ENCODE results near the gene HTR1D.
"Not testable (repeated sequence)": the region's sequence is repeated elsewhere in the genome, so short reads cannot be mapped to it uniquely, and the experiment has no call there.

HTR1D gene, protein sequence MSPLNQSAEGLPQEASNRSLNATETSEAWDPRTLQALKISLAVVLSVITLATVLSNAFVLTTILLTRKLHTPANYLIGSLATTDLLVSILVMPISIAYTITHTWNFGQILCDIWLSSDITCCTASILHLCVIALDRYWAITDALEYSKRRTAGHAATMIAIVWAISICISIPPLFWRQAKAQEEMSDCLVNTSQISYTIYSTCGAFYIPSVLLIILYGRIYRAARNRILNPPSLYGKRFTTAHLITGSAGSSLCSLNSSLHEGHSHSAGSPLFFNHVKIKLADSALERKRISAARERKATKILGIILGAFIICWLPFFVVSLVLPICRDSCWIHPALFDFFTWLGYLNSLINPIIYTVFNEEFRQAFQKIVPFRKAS

GRCh38 chr1:23217421-23218115 is at the start of gene HTR1D:
TSS of gene HTR1D (minus strand) at chr1:23217502. CDS start at chr1:23194219, 23,283 bp downstream.
- no peak for DNase-seq

DNA sequence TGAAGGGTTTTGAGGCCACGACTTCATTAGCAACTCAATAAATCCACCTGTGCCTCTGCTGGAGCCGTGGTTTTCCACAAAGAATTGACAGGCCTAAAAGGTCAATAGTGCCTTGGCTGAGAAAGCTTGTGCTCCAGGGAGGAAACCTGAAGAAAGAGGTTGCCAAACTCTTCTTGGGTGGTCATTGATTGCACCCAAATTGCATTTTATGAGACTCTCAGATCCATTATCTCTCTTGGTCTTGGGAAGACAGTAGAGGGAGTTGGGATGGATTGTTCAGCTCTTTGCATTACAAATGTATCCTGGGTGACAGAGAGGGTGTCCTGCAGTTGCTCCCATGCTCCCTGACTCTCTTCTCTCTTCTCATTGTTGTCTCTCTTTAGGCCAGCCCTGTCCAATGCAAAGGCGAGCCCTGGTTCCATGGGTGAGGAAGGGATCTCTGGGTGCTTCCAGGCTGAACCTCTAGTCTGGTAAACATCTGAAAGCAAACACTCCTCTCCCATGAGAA is 46.1 kb upstream of the HTR1D start:
- DNase-seq, result no peak

DNA sequence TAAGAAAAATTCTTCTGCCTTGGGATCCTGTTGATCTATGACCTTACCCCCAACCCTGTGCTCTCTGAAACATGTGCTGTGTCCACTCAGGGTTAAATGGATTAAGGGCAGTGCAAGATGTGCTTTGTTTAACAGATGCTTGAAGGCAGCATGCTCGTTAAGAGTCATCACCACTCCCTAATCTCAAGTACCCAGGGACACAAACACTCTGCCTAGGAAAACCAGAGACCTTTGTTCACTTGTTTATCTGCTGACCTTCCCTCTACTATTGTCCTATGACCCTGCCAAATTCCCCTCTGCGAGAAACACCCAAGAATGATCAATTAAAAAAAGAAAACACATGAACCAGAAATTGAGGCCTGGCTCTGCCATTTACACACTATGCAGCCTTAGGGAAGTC is 40.8 kb upstream of the HTR1D start:
- DNase-seq, result not testable (repeated sequence)

- DNase-seq, result not testable (repeated sequence)
These were observed 40.1 kb upstream of the HTR1D start for GRCh38 chr1:23257371-23257770.

DNA sequence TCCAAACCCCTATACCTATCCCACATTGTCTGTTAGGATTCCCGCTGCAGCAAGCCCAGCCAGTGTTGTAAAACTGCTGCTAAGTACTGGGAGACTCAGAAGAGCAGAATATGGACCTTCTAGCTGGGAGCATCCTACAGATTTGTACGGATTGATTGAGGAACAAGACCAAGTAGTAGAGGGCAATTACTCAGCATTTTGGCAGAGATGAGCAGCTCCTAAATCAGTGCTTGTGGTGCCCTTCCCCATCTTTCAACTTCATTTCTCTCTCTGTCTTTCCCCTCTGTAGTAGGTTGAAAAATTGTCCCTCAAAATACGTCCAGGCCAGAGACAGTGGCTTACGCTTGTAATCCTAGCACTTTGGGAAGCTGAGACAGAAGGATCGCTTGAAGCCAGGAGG is 37.3 kb upstream of the HTR1D start:
- DNase-seq, result no peak

DNA sequence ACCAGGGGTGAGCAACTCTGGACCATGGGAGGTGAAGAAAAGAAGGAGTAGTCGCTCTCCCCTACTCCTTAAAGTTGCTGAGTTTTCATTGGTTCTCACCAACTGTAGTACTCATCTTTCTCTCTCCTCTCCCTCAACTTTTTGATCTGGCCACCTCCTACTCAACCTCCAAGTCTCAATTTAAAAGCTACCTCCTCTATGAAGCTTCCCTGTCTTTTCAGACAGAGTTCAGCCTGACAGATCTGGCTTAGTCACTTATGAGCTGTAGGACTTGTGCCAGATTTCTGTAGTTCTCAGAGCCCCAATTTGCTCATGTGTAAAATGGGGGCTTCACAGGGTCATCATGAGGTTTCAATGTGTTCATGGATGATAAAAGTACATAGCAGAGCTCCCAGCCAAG is 34.5 kb upstream of the HTR1D start:
- DNase-seq, result no peak

GRCh38 chr1:23249787-23250454 is 32.6 kb upstream of the HTR1D start:
- no peak for DNase-seq

GRCh38 chr1:23247276-23247675 is 30.0 kb upstream of the HTR1D start:
- DNase-seq, result no peak

GRCh38 chr1:23246274-23246673 is 29.0 kb upstream of the HTR1D start:
- DNase-seq, result no peak

- no peak for DNase-seq
These were observed 27.0 kb upstream of the HTR1D start for GRCh38 chr1:23244256-23244761.

- no peak for DNase-seq
These were observed 25.1 kb upstream of the HTR1D start for GRCh38 chr1:23242414-23242813.

DNA sequence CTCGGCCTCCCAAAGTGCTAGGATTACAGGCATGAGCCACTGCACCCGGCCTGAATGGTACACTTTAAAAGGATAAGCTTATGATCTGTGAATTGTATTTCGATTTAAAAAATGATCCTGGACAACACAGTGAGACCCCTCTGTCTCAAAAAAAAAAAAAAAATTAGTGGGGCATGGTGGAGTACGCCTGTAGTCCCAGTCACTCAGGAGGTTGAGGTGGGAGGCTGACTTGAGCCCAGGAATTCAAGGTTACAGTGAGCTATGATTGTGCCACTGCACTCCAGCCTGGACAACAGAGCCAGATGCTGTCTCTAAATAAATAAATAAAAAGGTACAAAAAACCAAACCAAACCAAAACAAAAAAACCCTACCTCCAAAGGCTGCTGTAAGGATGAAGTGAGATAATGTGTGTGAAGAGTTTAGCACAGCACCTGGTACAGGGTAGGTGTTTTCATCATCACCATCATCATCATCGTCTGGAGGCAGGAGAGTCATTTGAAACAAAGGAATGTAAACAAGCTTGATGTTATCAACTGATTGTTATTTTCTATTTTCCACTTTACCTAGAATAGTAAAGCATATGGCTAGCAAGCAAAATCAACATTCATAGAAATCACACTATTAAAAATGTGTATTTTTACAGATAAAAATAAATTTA is 22.5 kb upstream of the HTR1D start:
- no peak for DNase-seq

GRCh38 chr1:23238565-23238964 is 21.3 kb upstream of the HTR1D start:
- DNase-seq, result no peak

DNA sequence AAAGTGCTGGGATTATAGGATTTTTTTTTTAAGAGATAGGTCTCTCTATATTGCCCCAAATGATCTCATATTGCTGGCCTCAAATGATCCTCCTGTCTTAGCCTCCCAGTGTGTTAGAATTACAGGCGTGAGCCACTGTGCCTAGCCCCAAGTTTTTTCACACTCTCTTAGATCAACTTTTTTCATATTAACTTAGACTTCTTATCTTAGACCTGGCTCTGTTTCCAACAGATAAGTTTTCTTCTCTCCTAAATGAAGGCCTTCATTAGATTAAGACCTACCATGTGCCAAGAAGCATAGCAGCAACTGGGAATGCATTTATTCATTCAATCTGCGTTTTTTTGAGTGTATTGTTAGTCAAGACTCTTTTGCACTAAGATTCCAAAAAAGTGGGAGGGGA is 20.2 kb upstream of the HTR1D start:
- DNase-seq, result no peak

GRCh38 chr1:23227806-23228205 is 10.5 kb upstream of the HTR1D start:
- no peak for DNase-seq

GRCh38 chr1:23224739-23225648 is 7.7 kb upstream of the HTR1D start:
- no peak for DNase-seq

- not testable (repeated sequence) for DNase-seq
These were observed 6.7 kb upstream of the HTR1D start for GRCh38 chr1:23223963-23224362.

DNA sequence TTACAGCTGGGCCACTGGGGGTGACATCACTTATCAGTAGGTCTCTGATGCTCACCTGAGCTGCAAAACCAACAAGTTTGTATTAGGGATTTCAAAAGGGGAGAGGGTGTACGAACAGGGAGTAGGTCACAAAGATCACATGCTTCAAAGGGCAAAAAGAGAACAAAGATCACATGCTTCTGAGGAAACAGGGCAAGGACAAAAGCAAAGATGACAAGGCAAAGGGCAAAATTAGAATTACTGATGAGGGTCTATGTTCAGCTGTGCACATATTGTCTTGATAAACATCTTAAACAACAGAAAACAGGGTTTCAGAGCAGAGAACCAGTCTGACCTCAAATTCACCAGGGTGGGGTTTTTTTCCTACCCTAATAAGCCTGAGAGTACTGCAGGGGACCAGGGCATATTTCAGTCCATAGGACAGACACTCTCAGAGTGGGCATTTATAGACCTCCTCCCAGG is 6.2 kb upstream of the HTR1D start:
- not testable (repeated sequence) for DNase-seq

GRCh38 chr1:23222742-23223141 is 5.4 kb upstream of the HTR1D start:
- DNase-seq, result no peak

- DNase-seq, result no peak
These were observed 5.0 kb upstream of the HTR1D start for GRCh38 chr1:23222331-23222730.

GRCh38 chr1:23221107-23221506 is 3.8 kb upstream of the HTR1D start:
- DNase-seq, result no peak

All from CD4-positive, alpha-beta T cell treated with Interleukin-21 for 1 hour (primary cell).